Liver (tissue), 3 donors: Measurements from ENCODE around the gene MYBPC2.

Experiments used
- ATF3 ChIP-seq: IDR thresholded peaks from 2 replicates; pipeline ENCODE4 v1.6.1; 2016; ENCODE audit warnings: antibody characterized with exemption
- CTCF ChIP-seq: fragments of 150-350 bp; IDR thresholded peaks from 2 replicates; pipeline ENCODE4 v1.5.1; 2017; ENCODE audit warnings: improper control_type of control experiment, low read depth, low read length; ENCODE audit not compliant: missing input control
- EGR1 ChIP-seq, 2 donors: IDR thresholded peaks; 2 replicates each; pipeline ENCODE4 v1.6.1; 2016 to 2018; ENCODE audit warnings: antibody characterized with exemption in 2 of 2, low read depth in 2 of 2
- GABPA ChIP-seq, 2 donors: IDR thresholded peaks in 1 of 2; conservative IDR thresholded peaks in 1 of 2; 2 replicates each; pipeline ENCODE4 v1.6.1; 2016; ENCODE audit warnings: antibody characterized with exemption in 2 of 2, mild to moderate bottlenecking in 1 of 2, moderate library complexity in 1 of 2
- JUND ChIP-seq, 2 donors: IDR thresholded peaks; 2 replicates each; pipeline ENCODE4 v1.6.1; 2016; ENCODE audit warnings: antibody characterized with exemption in 2 of 2
- MAX ChIP-seq: IDR thresholded peaks from 2 replicates; pipeline ENCODE4 v1.6.1; 2016; ENCODE audit warnings: antibody characterized with exemption
- RAD21 ChIP-seq, 2 donors: IDR thresholded peaks; 2 replicates each; pipeline ENCODE4 v1.6.1; 2016; ENCODE audit warnings: antibody characterized with exemption in 2 of 2, mild to moderate bottlenecking in 2 of 2
- REST ChIP-seq: IDR thresholded peaks from 2 replicates; pipeline ENCODE4 v1.6.1; 2016; ENCODE audit warnings: antibody characterized with exemption, mild to moderate bottlenecking
- RXRA ChIP-seq, 2 donors: IDR thresholded peaks; 2 replicates each; pipeline ENCODE4 v1.6.1; 2017 to 2018; ENCODE audit warnings: antibody characterized with exemption in 2 of 2, mild to moderate bottlenecking in 1 of 2
- SP1 ChIP-seq: IDR thresholded peaks from 2 replicates; pipeline ENCODE4 v1.6.1; 2018; ENCODE audit warnings: antibody characterized with exemption, mild to moderate bottlenecking
- TAF1 ChIP-seq: conservative IDR thresholded peaks from 2 replicates; pipeline ENCODE4 v1.6.1; 2016; ENCODE audit warnings: antibody characterized with exemption, mild to moderate bottlenecking
- YY1 ChIP-seq: IDR thresholded peaks from 2 replicates; pipeline ENCODE4 v1.6.1; 2016; ENCODE audit warnings: antibody characterized with exemption, mild to moderate bottlenecking
- ZBTB33 ChIP-seq: IDR thresholded peaks from 2 replicates; pipeline ENCODE4 v1.6.1; 2016; ENCODE audit warnings: antibody characterized with exemption
- donor health status: healthy.
- donor health status: healthy.

- TF ChIP-seq RXRA (IDR thresholded peaks at IDR 0.05): no peak
- no peak for TF ChIP-seq ATF3
- no peak for TF ChIP-seq GABPA (IDR thresholded peaks at IDR 0.05 in 1 of 2, conservative IDR thresholded peaks at IDR 0.05 in 1 of 2)
- TF ChIP-seq CTCF: no peak
- no peak for TF ChIP-seq JUND (IDR thresholded peaks at IDR 0.05)
- TF ChIP-seq MAX: no peak
- no peak for TF ChIP-seq REST
- no peak for TF ChIP-seq EGR1 (IDR thresholded peaks at IDR 0.05; ENCODE audit: low read depth in 2 of 2)
- TF ChIP-seq RAD21 (IDR thresholded peaks at IDR 0.05): no peak
- TF ChIP-seq ZBTB33: no peak
- no peak for TF ChIP-seq YY1
- TF ChIP-seq SP1: no peak
- no peak for TF ChIP-seq TAF1
Measured at GRCh38 chr19:50450369-50451222, 17.9 kb downstream of the MYBPC2 start.
